Subcutaneous abdominal adipose tissue (tissue), 5 donors: ENCODE results near the gene UNC13A.

Experiments
- H3K27ac ChIP-seq: one replicate; pipeline ENCODE4 v1.7.0; 2013; ENCODE audit warnings: low read depth, mild to moderate bottlenecking, inconsistent platforms, low read length, moderate library complexity
- H3K27me3 ChIP-seq, 5 donors: one replicate each; pipeline ENCODE4 v1.7.0; 2013; ENCODE audit warnings: low read length in 5 of 5, inconsistent platforms in 1 of 5; ENCODE audit not compliant: control insufficient read depth in 5 of 5, insufficient read depth in 4 of 5
- H3K36me3 ChIP-seq, 5 donors: one replicate each; pipeline ENCODE4 v1.7.0; 2013; ENCODE audit warnings: low read length in 5 of 5; ENCODE audit not compliant: control insufficient read depth in 5 of 5, insufficient read depth in 5 of 5
- H3K4me1 ChIP-seq, 5 donors: one replicate each; pipeline ENCODE4 v1.7.0; 2013; ENCODE audit warnings: low read length in 5 of 5, mild to moderate bottlenecking in 3 of 5, moderate library complexity in 1 of 5; ENCODE audit not compliant: control insufficient read depth in 5 of 5, insufficient read depth in 5 of 5
- H3K4me3 ChIP-seq, 5 donors: one replicate each; pipeline ENCODE4 v1.7.0; 2013; ENCODE audit warnings: low read length in 5 of 5, low read depth in 1 of 5
- H3K9ac ChIP-seq, 5 donors: one replicate each; pipeline ENCODE4 v1.7.0; 2013; ENCODE audit warnings: low read length in 5 of 5, mild to moderate bottlenecking in 4 of 5, moderate library complexity in 3 of 5
- H3K9me3 ChIP-seq, 5 donors: one replicate each; pipeline ENCODE4 v1.7.0; 2013; ENCODE audit warnings: low read length in 5 of 5; ENCODE audit not compliant: control insufficient read depth in 5 of 5
- donor health status: healthy.
- donor health status: healthy.
- donor health status: healthy.
- donor health status: healthy.
- donor health status: healthy.

UNC13A gene

GRCh38 chr19:17685451-17686022, 2.6 kb downstream of the UNC13A start:
- H3K27ac ChIP-seq, result no peak overlapping the region
- H3K36me3 ChIP-seq, result no peaks in the 10 kb centered on the region
- H3K4me1 ChIP-seq, result peaks cover 0 to 32% (median 12%) of the 10 kb centered on the region in 5 donors
- H3K27me3 ChIP-seq, result peaks cover 14 to 55% (median 35%) of the 10 kb centered on the region in 5 donors
- no peak overlapping the region for H3K4me3 ChIP-seq
- H3K9ac ChIP-seq, result no peak overlapping the region
- H3K9me3 ChIP-seq, result no peaks in the 10 kb centered on the region

- Histone ChIP-seq H3K4me3 (no peak overlapping the region), H3K27ac (no peak overlapping the region), H3K4me1 (peaks cover 0 to 43% (median 23%) of the 10 kb centered on the region in 5 donors), H3K9ac (no peak overlapping the region), H3K27me3 (peaks cover 20 to 58% (median 43%) of the 10 kb centered on the region in 5 donors), H3K9me3 (no peaks in the 10 kb centered on the region), H3K36me3 (no peaks in the 10 kb centered on the region)
Measured at GRCh38 chr19:17684256-17684655, 3.9 kb downstream of the UNC13A start.

GRCh38 chr19:17683078-17683477, 5.1 kb downstream of the UNC13A start:
- no peak overlapping the region for H3K4me3 ChIP-seq
- no peaks in the 10 kb centered on the region for H3K36me3 ChIP-seq
- no peak overlapping the region for H3K27ac ChIP-seq
- H3K27me3 ChIP-seq, result peaks cover 20 to 50% (median 38%) of the 10 kb centered on the region in 5 donors
- no peaks in the 10 kb centered on the region for H3K9me3 ChIP-seq
- peaks cover 0 to 40% (median 23%) of the 10 kb centered on the region in 5 donors for H3K4me1 ChIP-seq
- no peak overlapping the region for H3K9ac ChIP-seq

GRCh38 chr19:17682273-17682672, 5.9 kb downstream of the UNC13A start:
- Histone ChIP-seq H3K27me3 (peaks cover 13 to 43% (median 31%) of the 10 kb centered on the region in 5 donors), H3K4me1 (peaks cover 0 to 35% (median 23%) of the 10 kb centered on the region in 5 donors), H3K4me3 (no peak overlapping the region), H3K36me3 (no peaks in the 10 kb centered on the region), H3K27ac (no peak overlapping the region), H3K9ac (no peak overlapping the region), H3K9me3 (no peaks in the 10 kb centered on the region)

- Histone ChIP-seq H3K36me3 (no peaks in the 10 kb centered on the region), H3K9ac (no peak overlapping the region), H3K27ac (no peak overlapping the region), H3K4me1 (peaks cover 0 to 29% (median 17%) of the 10 kb centered on the region in 5 donors), H3K9me3 (no peaks in the 10 kb centered on the region), H3K27me3 (peaks cover 9 to 38% (median 27%) of the 10 kb centered on the region in 5 donors), H3K4me3 (no peak overlapping the region)
Measured at GRCh38 chr19:17681505-17682125, 6.5 kb downstream of the UNC13A start.

- Histone ChIP-seq H3K36me3 (no peaks in the 10 kb centered on the region), H3K27me3 (peaks cover 9 to 29% (median 20%) of the 10 kb centered on the region in 5 donors), H3K4me1 (peaks cover 0 to 20% (median 11%) of the 10 kb centered on the region in 5 donors), H3K4me3 (peak overlapping the region in 3 of 5 donors; percentile 44 to 49 (median 47)), H3K9ac (no peak overlapping the region), H3K27ac (no peak overlapping the region), H3K9me3 (no peaks in the 10 kb centered on the region)
Measured at GRCh38 chr19:17680230-17680722, 7.9 kb downstream of the UNC13A start.

- H3K27me3 ChIP-seq, result peaks cover 8 to 28% (median 17%) of the 10 kb centered on the region in 5 donors
- no peak overlapping the region for H3K27ac ChIP-seq
- H3K4me1 ChIP-seq, result peaks cover 0 to 20% (median 11%) of the 10 kb centered on the region in 5 donors
- H3K9ac ChIP-seq, result peak overlapping the region in 2 of 5 donors; percentile 2 to 14
- no peaks in the 10 kb centered on the region for H3K9me3 ChIP-seq
- no peaks in the 10 kb centered on the region for H3K36me3 ChIP-seq
- H3K4me3 ChIP-seq, result peak overlapping the region in 4 of 5 donors; percentile 1 to 49 (median 40)
Measured at GRCh38 chr19:17679526-17680229, 8.5 kb downstream of the UNC13A start.

GRCh38 chr19:17678836-17679235, 9.3 kb downstream of the UNC13A start:
- Histone ChIP-seq H3K27me3 (peaks cover 3 to 25% (median 13%) of the 10 kb centered on the region in 5 donors), H3K9me3 (no peaks in the 10 kb centered on the region), H3K4me3 (no peak overlapping the region), H3K27ac (no peak overlapping the region), H3K9ac (no peak overlapping the region), H3K4me1 (peaks cover 0 to 20% (median 11%) of the 10 kb centered on the region in 5 donors), H3K36me3 (no peaks in the 10 kb centered on the region)

- Histone ChIP-seq H3K27me3 (peaks cover 3 to 24% (median 13%) of the 10 kb centered on the region in 5 donors), H3K9me3 (peaks cover 0 to under 1% (median 0%) of the 10 kb centered on the region in 5 donors), H3K4me3 (no peak overlapping the region), H3K9ac (no peak overlapping the region), H3K36me3 (no peaks in the 10 kb centered on the region), H3K4me1 (peaks cover 0 to 20% (median 11%) of the 10 kb centered on the region in 5 donors), H3K27ac (no peak overlapping the region)
Measured at GRCh38 chr19:17677002-17677401, 11.2 kb downstream of the UNC13A start.
